Measurements from ENCODE around the gene TNRC18. TPM values are rescaled to one million over a fixed set of nuclear protein-coding genes. Genes with fewer than 3 reads are reported as not detected.

The TNRC18 gene
- total RNA-seq, 2 donors from 2014 or later: 182 to 244 TPM

DNA sequence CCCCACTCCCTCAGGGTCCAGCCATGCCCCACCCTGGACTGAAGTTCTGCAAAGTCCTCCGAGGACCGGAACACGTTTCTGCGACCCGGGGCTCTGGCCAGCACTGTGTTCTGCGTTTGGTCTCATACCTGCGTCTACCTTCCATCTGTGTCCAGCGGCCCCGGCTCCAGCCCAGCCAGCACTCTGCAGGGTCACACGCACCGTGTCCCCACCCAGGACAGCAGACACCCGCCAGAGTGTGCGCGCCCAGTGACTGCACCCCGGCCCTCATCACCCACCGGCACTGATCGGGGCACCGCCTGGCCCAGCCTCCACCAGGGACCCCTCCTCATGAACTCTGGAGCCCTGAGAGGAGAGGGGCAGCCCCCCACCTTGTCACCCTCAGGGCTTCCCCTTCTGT lies 120.6 kb downstream of the TNRC18 start:
- Histone ChIP-seq H3K36me3 (peaks cover 9% of the 10 kb centered on the region), H3K4me1 (ENCODE audit: control insufficient read depth in 1 of 2, low read depth in 2 of 2) (no peaks in the 10 kb centered on the region), H3K27ac (no peak overlapping the region), H3K9me3 (no peaks in the 10 kb centered on the region), H3K4me3 (no peak overlapping the region), H3K27me3 (replicated peaks; ENCODE audit: insufficient read depth) (no peaks in the 10 kb centered on the region)
- DNase-seq (ENCODE audit: low spot score): no peak
- TF ChIP-seq, protein P1, sequence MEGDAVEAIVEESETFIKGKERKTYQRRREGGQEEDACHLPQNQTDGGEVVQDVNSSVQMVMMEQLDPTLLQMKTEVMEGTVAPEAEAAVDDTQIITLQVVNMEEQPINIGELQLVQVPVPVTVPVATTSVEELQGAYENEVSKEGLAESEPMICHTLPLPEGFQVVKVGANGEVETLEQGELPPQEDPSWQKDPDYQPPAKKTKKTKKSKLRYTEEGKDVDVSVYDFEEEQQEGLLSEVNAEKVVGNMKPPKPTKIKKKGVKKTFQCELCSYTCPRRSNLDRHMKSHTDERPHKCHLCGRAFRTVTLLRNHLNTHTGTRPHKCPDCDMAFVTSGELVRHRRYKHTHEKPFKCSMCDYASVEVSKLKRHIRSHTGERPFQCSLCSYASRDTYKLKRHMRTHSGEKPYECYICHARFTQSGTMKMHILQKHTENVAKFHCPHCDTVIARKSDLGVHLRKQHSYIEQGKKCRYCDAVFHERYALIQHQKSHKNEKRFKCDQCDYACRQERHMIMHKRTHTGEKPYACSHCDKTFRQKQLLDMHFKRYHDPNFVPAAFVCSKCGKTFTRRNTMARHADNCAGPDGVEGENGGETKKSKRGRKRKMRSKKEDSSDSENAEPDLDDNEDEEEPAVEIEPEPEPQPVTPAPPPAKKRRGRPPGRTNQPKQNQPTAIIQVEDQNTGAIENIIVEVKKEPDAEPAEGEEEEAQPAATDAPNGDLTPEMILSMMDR (IDR thresholded peaks at IDR 0.05): no peak
- no peak for ATAC-seq (ENCODE audit: insufficient number of reproducible peaks, low FRiP score, low read depth)

DNA sequence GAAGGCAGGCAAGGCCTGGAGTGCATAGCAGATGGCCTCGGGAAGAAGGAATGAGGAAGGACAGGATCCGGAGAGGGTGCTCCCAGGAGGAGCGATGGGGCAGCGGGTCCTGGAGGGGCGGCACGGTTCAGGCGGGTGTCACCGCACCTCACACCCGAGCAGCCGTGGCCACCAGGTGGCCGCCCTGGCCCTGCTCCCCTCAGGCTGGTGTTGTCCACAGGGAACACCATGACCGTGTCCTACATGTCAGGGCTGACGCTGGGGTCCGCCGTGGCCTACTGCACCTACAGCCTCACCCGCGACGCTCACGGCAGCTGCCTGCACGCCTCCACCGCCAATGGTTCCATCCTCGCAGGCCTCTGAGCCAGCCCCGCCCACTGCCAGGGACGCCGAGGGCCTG lies 121.1 kb downstream of the TNRC18 start:
- H3K27ac ChIP-seq: no peak overlapping the region
- no peak for ATAC-seq (ENCODE audit: insufficient number of reproducible peaks, low FRiP score, low read depth)
- TF ChIP-seq, protein P1 (IDR thresholded peaks at IDR 0.05): no peak

DNA sequence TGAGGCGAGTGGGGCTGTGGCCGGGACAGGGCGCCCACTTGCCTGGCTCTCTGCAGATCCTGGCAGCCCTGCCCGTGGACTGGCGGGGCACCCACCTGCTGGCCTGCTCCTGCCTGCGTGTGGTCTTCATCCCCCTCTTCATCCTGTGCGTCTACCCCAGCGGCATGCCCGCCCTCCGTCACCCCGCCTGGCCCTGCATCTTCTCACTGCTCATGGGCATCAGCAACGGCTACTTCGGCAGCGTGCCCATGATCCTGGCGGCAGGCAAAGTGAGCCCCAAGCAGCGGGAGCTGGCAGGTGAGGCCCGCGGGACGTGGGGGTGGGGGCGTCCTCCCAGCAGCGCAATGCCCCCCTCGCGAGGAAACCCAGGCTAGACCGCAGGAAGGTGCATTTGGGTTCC lies 123.3 kb downstream of the TNRC18 start:
- Histone ChIP-seq H3K9me3 (no peaks in the 10 kb centered on the region), H3K27me3 (replicated peaks; ENCODE audit: insufficient read depth) (no peaks in the 10 kb centered on the region), H3K4me1 (ENCODE audit: control insufficient read depth in 1 of 2, low read depth in 2 of 2) (no peaks in the 10 kb centered on the region), H3K27ac (no peak overlapping the region), H3K4me3 (no peak overlapping the region), H3K36me3 (no peaks in the 10 kb centered on the region)
- TF ChIP-seq, protein P1 (IDR thresholded peaks at IDR 0.05): no peak
- no peak for DNase-seq (ENCODE audit: low spot score)
- no peak for ATAC-seq (ENCODE audit: insufficient number of reproducible peaks, low FRiP score, low read depth)

More for the DNA sequence above, 121.1 kb downstream of the TNRC18 start:
- H3K36me3 ChIP-seq: peaks cover 4% of the 10 kb centered on the region
- no peak for DNase-seq (ENCODE audit: low spot score)
- H3K9me3 ChIP-seq: no peaks in the 10 kb centered on the region
- H3K27me3 ChIP-seq (replicated peaks; ENCODE audit: insufficient read depth): no peaks in the 10 kb centered on the region
- H3K4me1 ChIP-seq (ENCODE audit: control insufficient read depth in 1 of 2, low read depth in 2 of 2): no peaks in the 10 kb centered on the region
- no peak overlapping the region for H3K4me3 ChIP-seq

DNA sequence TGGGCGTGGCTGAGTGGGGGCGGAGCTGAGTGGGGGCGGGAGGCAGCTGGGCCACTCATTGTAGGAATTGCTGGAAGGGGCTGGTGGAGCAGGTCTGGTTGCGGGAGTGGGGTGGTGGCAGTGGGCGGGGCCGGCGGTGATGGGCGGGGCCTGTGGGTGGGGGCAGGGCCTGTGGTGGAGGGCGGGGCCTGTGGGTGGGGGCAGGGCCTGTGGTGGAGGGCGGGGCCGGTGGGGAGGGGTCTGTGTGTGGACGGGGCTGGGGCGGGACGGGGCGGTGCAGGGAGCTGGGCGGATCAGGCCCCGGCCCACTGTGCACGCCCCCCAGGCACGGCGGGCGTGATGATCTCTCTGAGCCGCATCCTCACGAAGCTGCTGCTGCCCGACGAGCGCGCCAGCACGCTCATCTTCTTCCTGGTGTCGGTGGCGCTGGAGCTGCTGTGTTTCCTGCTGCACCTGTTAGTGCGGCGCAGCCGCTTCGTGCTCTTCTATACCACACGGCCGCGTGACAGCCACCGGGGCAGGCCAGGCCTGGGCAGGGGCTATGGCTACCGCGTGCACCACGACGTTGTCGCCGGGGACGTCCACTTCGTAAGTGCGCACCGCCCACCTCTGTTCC lies 126.9 kb downstream of the TNRC18 start:
- H3K4me1 ChIP-seq (ENCODE audit: control insufficient read depth in 1 of 2, low read depth in 2 of 2): no peaks in the 10 kb centered on the region
- H3K27ac ChIP-seq: no peak overlapping the region
- ATAC-seq (ENCODE audit: insufficient number of reproducible peaks, low FRiP score, low read depth) (no peak), DNase-seq (ENCODE audit: low spot score) (no peak)
- peak overlapping the region; percentile 11 for H3K4me3 ChIP-seq
- TF ChIP-seq, protein P1 (IDR thresholded peaks at IDR 0.05): no peak
- no peaks in the 10 kb centered on the region for H3K36me3 ChIP-seq
- H3K27me3 ChIP-seq (replicated peaks; ENCODE audit: insufficient read depth): no peaks in the 10 kb centered on the region
- H3K9me3 ChIP-seq: no peaks in the 10 kb centered on the region

DNA sequence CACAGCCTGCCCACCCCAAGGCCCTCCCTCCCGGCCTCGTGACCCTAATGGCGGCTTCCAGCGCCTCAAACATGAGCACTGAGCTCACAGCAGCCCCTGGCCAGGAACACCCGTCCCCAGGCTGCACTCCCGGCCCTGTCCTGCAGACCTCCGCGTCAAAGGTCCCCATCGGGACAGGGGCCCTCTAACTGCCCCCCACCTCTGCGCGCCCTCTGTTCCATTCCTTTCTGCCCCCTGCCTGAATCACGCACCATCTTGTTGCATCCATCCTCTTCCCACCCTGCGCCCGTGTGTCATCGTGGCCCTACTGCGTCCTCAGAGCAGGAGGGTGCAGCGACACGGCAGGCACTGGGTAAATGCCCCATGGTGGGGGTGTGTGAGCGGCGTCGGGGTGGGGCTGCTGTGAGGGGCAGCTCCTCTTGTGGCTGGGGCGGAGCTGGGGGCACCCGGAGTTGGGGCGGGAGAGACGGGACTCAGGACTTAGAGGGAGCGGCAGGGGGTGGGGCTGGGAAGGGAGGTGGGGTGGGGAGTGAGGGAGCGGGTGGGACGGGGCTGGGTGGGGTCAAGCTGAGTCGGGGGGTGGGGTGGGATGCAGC lies 127.5 kb downstream of the TNRC18 start:
- DNase-seq (ENCODE audit: low spot score) (no peak), ATAC-seq (ENCODE audit: insufficient number of reproducible peaks, low FRiP score, low read depth) (no peak)
- Histone ChIP-seq H3K4me1 (ENCODE audit: control insufficient read depth in 1 of 2, low read depth in 2 of 2) (no peaks in the 10 kb centered on the region), H3K27me3 (replicated peaks; ENCODE audit: insufficient read depth) (no peaks in the 10 kb centered on the region), H3K27ac (no peak overlapping the region), H3K4me3 (no peak overlapping the region), H3K36me3 (no peaks in the 10 kb centered on the region), H3K9me3 (no peaks in the 10 kb centered on the region)
- TF ChIP-seq, protein P1 (IDR thresholded peaks at IDR 0.05): no peak

Measured in thoracic aorta (tissue), 2 donors.